Rectal smooth muscle tissue (tissue), 1 donor: ENCODE results near the gene DHRS4L2.
A peak's percentile ranks its signal among the peaks of the same experiment; 100 is the strongest.
"Not testable (repeated sequence)": the region's sequence is repeated elsewhere in the genome, so short reads cannot be mapped to it uniquely, and the experiment has no call there.

ENCODE experiments used
- H3K27ac ChIP-seq: one replicate; pipeline ENCODE4 v1.7.0; 2013; ENCODE audit warnings: low read depth, low read length, inconsistent platforms
- H3K27me3 ChIP-seq: one replicate; pipeline ENCODE4 v1.7.0; 2013; ENCODE audit warnings: low read length; ENCODE audit not compliant: control insufficient read depth, insufficient read depth
- H3K36me3 ChIP-seq: one replicate; pipeline ENCODE4 v1.7.0; 2013; ENCODE audit warnings: low read length; ENCODE audit not compliant: control insufficient read depth, insufficient read depth
- H3K4me1 ChIP-seq: one replicate; pipeline ENCODE4 v1.7.0; 2013; ENCODE audit warnings: low read length; ENCODE audit not compliant: control insufficient read depth, insufficient read depth
- H3K4me3 ChIP-seq: one replicate; pipeline ENCODE4 v1.7.0; 2013; ENCODE audit warnings: low read length
- H3K9ac ChIP-seq: one replicate; pipeline ENCODE4 v1.7.0; 2013; ENCODE audit warnings: low read length

The DHRS4L2 gene

DNA sequence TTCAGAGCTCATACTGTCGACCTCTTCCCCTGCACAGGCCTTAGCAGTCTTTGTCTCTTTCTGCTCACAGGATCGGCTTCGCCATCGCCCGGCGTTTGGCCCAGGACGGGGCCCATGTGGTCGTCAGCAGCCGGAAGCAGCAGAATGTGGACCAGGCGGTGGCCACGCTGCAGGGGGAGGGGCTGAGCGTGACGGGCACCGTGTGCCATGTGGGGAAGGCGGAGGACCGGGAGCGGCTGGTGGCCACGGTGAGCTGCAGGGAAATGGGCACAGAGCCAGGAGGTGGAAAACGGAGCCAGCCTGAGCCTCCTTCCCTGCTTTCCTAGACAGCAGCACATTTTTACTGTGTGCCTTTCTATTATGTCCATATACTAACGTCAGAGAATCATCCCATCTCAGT lies 33.8 kb upstream of the DHRS4L2 start:
- not testable (repeated sequence) for H3K36me3 ChIP-seq, H3K27ac ChIP-seq, H3K4me1 ChIP-seq, H3K27me3 ChIP-seq, H3K9ac ChIP-seq, H3K4me3 ChIP-seq

DNA sequence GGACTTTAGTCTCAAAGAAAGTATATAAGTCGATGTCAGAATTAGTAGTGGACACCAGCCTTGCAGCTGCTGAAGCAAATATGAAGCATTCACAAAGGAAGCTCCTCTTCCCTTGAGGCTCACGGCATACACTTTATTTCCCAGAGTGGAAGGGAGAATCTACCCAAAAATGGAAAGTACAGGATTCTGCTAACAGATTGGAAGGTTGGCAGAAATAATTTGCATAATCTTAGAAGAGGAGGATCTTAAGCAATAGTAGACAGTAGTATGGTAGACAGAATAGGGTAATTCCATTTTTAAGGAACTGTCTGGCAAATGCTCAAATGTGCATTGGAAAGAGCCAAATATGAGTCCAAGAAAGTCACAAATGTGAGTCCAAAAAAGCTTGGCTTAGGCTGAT lies 32.9 kb upstream of the DHRS4L2 start:
- not testable (repeated sequence) for H3K4me1 ChIP-seq, H3K27ac ChIP-seq, H3K9ac ChIP-seq, H3K4me3 ChIP-seq, H3K27me3 ChIP-seq, H3K36me3 ChIP-seq

DNA sequence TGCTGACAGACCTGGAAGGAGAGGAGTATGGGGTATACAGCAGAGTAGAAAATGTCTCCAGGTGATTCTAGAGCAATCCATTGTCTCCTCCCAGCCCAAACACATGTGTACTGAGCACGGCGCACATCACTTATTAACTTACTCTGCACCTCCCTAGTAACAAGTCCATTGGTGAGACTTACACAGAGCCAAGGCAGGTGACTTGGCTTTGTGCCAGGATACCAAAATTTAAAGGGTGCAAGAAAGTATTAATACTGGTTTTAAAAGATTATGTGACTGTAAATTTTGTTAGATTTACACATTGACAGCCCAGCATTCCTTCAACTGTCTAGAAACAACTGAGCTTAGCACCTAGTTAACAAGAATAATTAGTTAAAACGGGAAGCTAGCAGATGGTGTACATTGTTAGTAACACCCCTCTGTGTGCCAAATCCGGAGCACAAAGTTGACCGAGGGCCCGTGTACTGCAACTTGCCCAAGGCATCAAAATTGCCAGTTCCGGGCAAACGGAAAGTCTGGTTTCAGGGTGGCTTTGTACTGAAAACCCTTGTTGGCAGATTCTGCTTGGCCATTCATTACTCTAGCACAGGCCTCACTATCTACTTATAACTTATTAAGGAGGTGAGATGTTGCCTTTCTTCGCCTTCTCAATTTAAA lies 30.7 kb upstream of the DHRS4L2 start:
- H3K27ac ChIP-seq, H3K9ac ChIP-seq, H3K36me3 ChIP-seq, H3K4me3 ChIP-seq, H3K4me1 ChIP-seq, H3K27me3 ChIP-seq: not testable (repeated sequence)

DNA sequence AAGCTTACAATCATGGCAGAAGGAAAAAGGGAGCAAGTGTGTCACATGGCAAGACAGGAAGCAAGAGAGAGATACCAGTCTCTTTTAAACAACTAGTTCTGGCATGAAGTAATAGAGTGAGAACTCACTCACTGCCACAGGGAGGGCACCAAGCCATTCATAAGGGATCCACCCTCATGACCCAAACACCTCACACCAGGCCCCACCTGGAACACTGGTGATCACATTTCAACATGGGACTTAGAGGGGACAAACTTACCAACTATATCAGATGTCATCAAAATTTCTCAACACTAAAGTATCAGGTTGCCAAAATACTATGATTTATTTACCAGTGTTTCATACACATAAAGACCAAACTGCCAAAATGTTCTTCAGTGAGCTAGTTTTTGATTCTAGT lies 27.8 kb upstream of the DHRS4L2 start:
- H3K27ac ChIP-seq: not testable (repeated sequence)

DNA sequence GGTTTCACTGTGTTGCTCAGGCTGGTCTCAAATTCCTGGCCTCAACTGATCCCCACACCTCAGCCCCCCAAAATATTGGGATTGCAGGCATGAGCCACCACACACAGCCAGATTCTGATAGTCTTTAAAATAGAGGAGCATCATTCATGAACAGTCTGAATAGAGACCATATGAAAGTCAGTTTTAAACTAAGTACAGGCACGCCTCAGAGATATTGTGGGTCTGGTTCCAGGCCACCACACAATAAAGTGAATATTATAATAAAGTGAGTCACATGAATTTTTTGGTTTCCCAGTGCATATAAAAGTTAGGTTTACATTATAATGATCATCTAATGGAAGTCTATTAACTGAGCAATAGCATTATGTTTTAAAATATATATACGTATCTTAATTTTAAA lies 27.0 kb upstream of the DHRS4L2 start:
- H3K4me1 ChIP-seq, H3K36me3 ChIP-seq, H3K9ac ChIP-seq, H3K27ac ChIP-seq, H3K4me3 ChIP-seq, H3K27me3 ChIP-seq: not testable (repeated sequence)

More for the DNA sequence above, 27.8 kb upstream of the DHRS4L2 start:
- not testable (repeated sequence) for H3K4me1 ChIP-seq, H3K9ac ChIP-seq, H3K4me3 ChIP-seq, H3K27me3 ChIP-seq, H3K36me3 ChIP-seq

DNA sequence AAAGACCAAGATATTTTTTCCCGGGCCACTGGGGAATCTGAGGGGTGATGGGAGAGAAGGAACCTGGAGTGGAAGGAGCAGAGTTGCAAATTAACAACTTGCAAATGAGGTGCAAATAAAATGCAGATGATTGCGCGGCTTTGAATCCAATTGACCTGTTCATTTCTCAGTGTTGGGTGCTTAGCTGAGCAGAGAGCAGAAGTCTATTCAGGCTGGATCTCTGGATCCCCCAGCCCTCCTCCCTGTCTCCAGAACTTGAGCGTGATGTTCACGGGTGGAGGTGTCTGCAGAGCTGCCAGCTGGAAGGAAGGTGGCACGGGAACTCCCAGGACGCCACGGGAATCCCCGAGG lies 19.6 kb upstream of the DHRS4L2 start:
- H3K4me3 ChIP-seq, H3K27ac ChIP-seq, H3K36me3 ChIP-seq, H3K27me3 ChIP-seq, H3K4me1 ChIP-seq, H3K9ac ChIP-seq: not testable (repeated sequence)

DNA sequence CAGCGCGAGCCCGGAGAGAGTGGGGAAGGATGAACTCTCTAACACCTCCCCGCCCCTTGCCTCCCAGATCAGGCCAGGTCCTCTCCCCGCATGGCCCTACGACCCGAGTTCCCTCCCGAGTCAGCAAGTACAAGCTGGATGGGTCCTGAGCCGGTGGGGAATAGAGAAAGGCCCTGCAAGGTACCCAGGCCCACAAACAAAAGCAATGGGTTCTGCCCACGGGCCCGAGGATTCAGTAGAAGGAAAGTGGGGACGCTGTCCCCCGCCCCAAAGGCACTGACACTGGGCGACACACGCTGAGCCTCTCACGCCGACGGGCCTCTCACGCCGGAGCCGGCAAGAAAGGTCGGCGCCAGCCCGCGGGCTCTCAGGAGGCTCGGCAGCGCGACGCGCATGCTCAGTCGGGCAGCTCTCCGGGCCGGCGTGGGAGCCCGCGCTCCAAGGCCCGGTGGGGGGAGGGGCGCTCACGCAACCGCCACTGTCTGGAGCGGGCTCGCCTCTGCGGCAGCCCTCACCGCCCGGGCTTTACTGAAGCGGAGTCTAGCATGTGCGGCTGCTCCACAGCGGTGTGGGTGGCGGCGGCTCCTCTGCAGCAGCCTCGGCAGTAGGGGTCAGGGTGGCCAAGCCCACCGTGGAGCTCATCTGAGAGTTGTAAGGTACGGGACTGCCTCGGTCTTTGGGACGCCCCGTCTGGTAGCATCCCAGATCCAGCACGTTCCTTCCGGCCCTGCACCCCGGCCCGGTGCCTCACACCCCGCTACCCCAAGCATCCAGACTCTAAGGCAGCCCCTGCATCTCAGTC lies 19.0 kb upstream of the DHRS4L2 start:
- H3K27me3 ChIP-seq, H3K27ac ChIP-seq, H3K9ac ChIP-seq, H3K4me1 ChIP-seq, H3K36me3 ChIP-seq: not testable (repeated sequence)
- H3K4me3 ChIP-seq: peak overlapping the region; percentile 52

DNA sequence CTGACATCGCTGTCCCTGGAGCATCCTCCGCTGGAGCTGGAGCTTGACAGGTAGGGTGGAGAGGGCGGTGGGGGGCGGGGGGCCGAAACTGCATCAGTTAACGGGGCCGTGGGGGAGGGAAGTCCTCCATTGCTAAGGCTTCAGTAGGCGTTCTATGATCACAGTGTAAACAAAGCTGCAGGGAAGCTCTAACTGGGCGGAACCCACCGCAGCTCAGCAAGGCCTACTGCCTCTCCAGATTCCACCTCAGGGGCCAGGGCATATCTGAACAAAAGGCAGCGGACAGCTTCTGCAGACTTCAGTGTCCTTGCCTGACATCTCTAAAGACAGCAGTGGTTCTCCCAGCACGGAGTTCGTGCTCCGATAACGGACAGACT lies 18.5 kb upstream of the DHRS4L2 start:
- not testable (repeated sequence) for H3K9ac ChIP-seq, H3K36me3 ChIP-seq, H3K27me3 ChIP-seq, H3K4me1 ChIP-seq, H3K27ac ChIP-seq, H3K4me3 ChIP-seq

DNA sequence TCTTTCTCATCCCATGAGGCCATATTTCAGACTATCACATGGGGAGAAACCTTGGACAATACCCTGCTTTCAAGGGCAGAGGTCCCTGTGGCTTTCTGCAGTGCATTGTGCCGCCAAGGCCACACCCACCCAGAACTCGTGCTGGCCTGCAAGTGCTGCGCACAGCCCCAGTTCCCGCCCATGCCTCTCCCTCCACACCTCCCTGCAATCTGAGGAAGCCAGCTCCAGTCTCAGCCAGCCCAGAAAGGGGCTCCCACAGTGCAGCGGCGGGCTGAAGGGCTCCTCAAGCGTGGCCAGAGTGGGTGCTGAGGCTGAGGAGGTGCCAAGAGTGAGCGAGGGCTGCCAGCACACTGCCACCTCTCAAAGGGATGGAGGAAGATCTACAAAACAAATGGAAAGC lies 15.6 kb upstream of the DHRS4L2 start:
- H3K4me1 ChIP-seq, H3K27me3 ChIP-seq, H3K9ac ChIP-seq, H3K36me3 ChIP-seq, H3K4me3 ChIP-seq, H3K27ac ChIP-seq: not testable (repeated sequence)

DNA sequence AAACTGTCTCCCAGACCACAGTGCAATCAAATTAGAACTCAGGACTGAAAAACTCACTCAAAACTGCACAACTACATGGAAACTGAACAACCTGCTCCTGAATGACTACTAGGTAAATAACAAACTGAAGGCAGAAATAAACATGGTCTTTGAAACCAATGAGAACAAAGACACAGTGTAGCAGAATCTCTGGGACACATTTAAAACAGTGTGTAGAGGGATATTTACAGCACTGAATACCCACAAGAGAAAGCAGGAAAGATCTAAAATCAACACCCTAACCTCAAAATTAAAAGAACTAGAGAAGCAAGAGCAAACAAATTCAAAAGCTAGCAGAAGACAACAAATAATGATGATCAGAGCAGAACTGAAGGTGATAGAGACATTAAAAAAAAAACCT lies 14.7 kb upstream of the DHRS4L2 start:
- not testable (repeated sequence) for H3K27ac ChIP-seq, H3K4me3 ChIP-seq, H3K4me1 ChIP-seq, H3K9ac ChIP-seq, H3K27me3 ChIP-seq, H3K36me3 ChIP-seq

DNA sequence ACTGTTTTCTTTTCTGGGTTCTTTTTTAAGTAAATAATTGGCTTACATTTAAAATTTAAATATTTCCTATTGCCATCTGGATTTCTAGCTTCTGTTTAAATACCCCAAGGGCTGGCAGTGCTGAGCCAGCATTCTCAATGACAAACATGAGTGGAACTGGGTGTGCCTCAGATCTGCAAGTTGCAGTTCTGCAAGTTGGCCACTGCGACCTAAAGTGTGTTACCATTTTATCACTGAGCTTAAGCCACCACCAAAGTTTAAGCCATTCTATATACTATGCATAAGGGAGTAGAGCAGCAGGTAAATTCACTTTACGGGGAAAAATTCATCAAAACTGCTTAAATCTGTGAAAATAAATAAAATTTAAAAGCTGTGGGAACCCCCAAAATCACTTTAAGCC lies 11.5 kb upstream of the DHRS4L2 start:
- not testable (repeated sequence) for H3K27ac ChIP-seq, H3K9ac ChIP-seq, H3K4me3 ChIP-seq, H3K36me3 ChIP-seq, H3K4me1 ChIP-seq, H3K27me3 ChIP-seq

DNA sequence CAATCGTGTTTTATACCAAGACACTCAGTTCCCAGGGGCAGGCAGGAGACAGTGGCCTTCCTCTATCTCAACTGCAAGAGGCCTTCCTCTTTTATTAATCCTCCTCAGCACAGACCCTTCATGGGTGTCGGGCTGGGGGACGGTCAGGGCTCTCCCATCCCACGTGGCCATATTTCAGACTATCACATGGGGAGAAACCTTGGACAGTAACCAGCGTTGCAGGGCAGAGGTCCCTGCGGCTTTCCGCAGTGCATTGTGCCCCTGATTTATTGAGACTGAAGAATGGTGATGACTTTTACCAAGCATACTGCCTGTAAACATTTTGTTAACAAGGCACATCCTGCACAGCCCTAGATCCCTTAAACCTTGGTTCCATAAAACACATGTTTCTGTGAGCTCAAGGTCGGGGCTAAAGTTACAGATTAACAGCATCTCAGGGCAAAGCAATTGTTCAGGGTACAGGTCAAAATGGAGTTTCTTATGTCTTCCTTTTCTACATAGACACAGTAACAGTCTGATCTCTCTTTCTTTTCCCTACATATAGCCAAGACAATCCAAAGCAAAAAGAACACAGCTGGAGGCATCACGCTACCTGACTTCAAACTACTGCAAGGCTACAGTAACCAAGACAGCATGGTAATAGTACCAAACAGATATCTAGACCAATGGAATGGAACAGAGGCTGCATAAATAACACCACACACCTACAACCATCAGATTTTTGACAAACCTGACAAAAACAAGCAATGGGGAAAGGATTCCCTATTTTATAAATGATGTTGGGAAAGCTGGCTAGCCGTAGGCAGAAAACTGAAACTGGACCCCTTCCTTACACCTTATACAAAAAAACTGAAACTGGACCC lies 6.5 kb upstream of the DHRS4L2 start:
- H3K36me3 ChIP-seq, H3K4me3 ChIP-seq, H3K4me1 ChIP-seq, H3K27ac ChIP-seq, H3K27me3 ChIP-seq, H3K9ac ChIP-seq: not testable (repeated sequence)
